Epithelial cell of proximal tubule (primary cell): ENCODE results near the gene SH3RF3. TPM values are rescaled to one million over a fixed set of nuclear protein-coding genes. Genes with fewer than 3 reads are reported as not detected.

Experiments used
- DNase-seq: peaks from one replicate; pipeline ENCODE4 v3.0.0-alpha.2; 2011; ENCODE audit warnings: low read depth
- H3K4me3 ChIP-seq: 2 replicates; pipeline ENCODE4 v1.5.1; 2011; ENCODE audit warnings: low read depth, mild to moderate bottlenecking, low read length
- CTCF ChIP-seq: conservative IDR thresholded peaks from 2 replicates; pipeline ENCODE4 v1.5.1; 2012; ENCODE audit warnings: low read depth, mild to moderate bottlenecking, low read length
- total RNA-seq: library from RNA; depleted of rRNA; stranded (reverse); fragments of >200 nt; gene quantifications from 2 replicates; pipeline ENCODE4 v1.2.3, GENCODE V29; 2015

SH3RF3 gene
- total RNA-seq, 1 donor from 2014 or later, result 1.7 TPM

- no peak for TF ChIP-seq CTCF
- no peak overlapping the region for H3K4me3 ChIP-seq
- DNase-seq, result no peak
These were observed 42.7 kb downstream of the SH3RF3 start for GRCh38 chr2:109171444-109172334.

- no peak for DNase-seq
- no peak for TF ChIP-seq CTCF
- H3K4me3 ChIP-seq, result no peak overlapping the region
These were observed 43.6 kb downstream of the SH3RF3 start for GRCh38 chr2:109172556-109173105.

GRCh38 chr2:109173311-109174171 is 44.5 kb downstream of the SH3RF3 start:
- no peak for DNase-seq

GRCh38 chr2:109174214-109174613 is 45.2 kb downstream of the SH3RF3 start:
- no peak for TF ChIP-seq CTCF
- no peak for DNase-seq
- no peak overlapping the region for H3K4me3 ChIP-seq

More at GRCh38 chr2:109173311-109174171, 44.5 kb downstream of the SH3RF3 start:
- no peak for TF ChIP-seq CTCF
- H3K4me3 ChIP-seq, result no peak overlapping the region

GRCh38 chr2:109174626-109175349 is 45.8 kb downstream of the SH3RF3 start:
- no peak for DNase-seq
- TF ChIP-seq CTCF, result no peak
- H3K4me3 ChIP-seq, result no peak overlapping the region

GRCh38 chr2:109175350-109175678 is 46.3 kb downstream of the SH3RF3 start:
- no peak for DNase-seq
- no peak overlapping the region for H3K4me3 ChIP-seq
- TF ChIP-seq CTCF, result no peak
